ENCODE measurements around the gene LSM14B.
"Not testable (repeated sequence)": the region's sequence is repeated elsewhere in the genome, so short reads cannot be mapped to it uniquely, and the experiment has no call there.

Gene LSM14B

GRCh38 chr20:62114894-62115293 is 7.4 kb upstream of the LSM14B start:
- DNase-seq: no peak

- not testable (repeated sequence) for DNase-seq
Observed at GRCh38 chr20:62115800-62116407, 6.4 kb upstream of the LSM14B start.

GRCh38 chr20:62116558-62117361 is 5.5 kb upstream of the LSM14B start:
- no peak for DNase-seq

GRCh38 chr20:62117362-62117646 is 5.0 kb upstream of the LSM14B start:
- no peak for DNase-seq

- DNase-seq: peak; percentile 86
Observed at GRCh38 chr20:62117658-62118057, 4.6 kb upstream of the LSM14B start.

GRCh38 chr20:62118113-62119043 is 3.9 kb upstream of the LSM14B start:
- no peak for DNase-seq

- DNase-seq: no peak
Observed at GRCh38 chr20:62119115-62119514, 3.2 kb upstream of the LSM14B start.

- DNase-seq: no peak
Observed at GRCh38 chr20:62119591-62120364, 2.5 kb upstream of the LSM14B start.

- no peak for DNase-seq
Observed at GRCh38 chr20:62120365-62120762, 1.9 kb upstream of the LSM14B start.

GRCh38 chr20:62120990-62121775 is 1.1 kb upstream of the LSM14B start:
- DNase-seq: no peak

GRCh38 chr20:62122654-62123449 is 577 bp downstream of the LSM14B start:
- DNase-seq: peak; percentile 45

GRCh38 chr20:62123450-62124118 is 1.3 kb downstream of the LSM14B start:
- no peak for DNase-seq

GRCh38 chr20:62126141-62126540 is 3.9 kb downstream of the LSM14B start:
- no peak for DNase-seq

- no peak for DNase-seq
Observed at GRCh38 chr20:62127799-62128198, 5.5 kb downstream of the LSM14B start.

- no peak for DNase-seq
Observed at GRCh38 chr20:62128502-62128901, 6.2 kb downstream of the LSM14B start.

GRCh38 chr20:62129731-62130531 is 7.7 kb downstream of the LSM14B start:
- DNase-seq: no peak

GRCh38 chr20:62131560-62132320 is 9.5 kb downstream of the LSM14B start:
- no peak for DNase-seq

GRCh38 chr20:62132421-62132820 is 10.1 kb downstream of the LSM14B start:
- no peak for DNase-seq
